SK-N-SH (cell line): ENCODE measurements around the gene SAMM50.

ENCODE experiments used
- CTCF ChIP-seq: fragments of 200-600 bp; sonication (generic); IDR thresholded peaks from 2 replicates; pipeline ENCODE4 v1.6.1; 2017; ENCODE audit warnings: antibody characterized with exemption, mild to moderate bottlenecking, moderate library complexity
- ELF1 ChIP-seq: IDR thresholded peaks from 2 replicates; pipeline ENCODE4 v1.4.0; 2012
- EZH2phosphoT487 ChIP-seq: fragments of 200-600 bp; sonication (generic); IDR thresholded peaks from 2 replicates; pipeline ENCODE4 v1.6.1; 2017; ENCODE audit warnings: low read depth, mixed run types, mild to moderate bottlenecking, antibody characterized with exemption, moderate library complexity, borderline replicate concordance
- GABPA ChIP-seq: IDR thresholded peaks from 2 replicates; pipeline ENCODE4 v1.4.0; 2012; ENCODE audit warnings: low read depth, mild to moderate bottlenecking
- POLR2AphosphoS5 ChIP-seq: IDR thresholded peaks from 2 replicates; pipeline ENCODE4 v1.6.1; 2012; ENCODE audit warnings: low read depth, low read length
- RXRA ChIP-seq: IDR thresholded peaks from 2 replicates; pipeline ENCODE4 v1.4.0; 2012; ENCODE audit warnings: low read depth, mild to moderate bottlenecking, borderline replicate concordance
- YY1 ChIP-seq: IDR thresholded peaks from 2 replicates; pipeline ENCODE4 v1.4.0; 2012; ENCODE audit warnings: low read depth, mild to moderate bottlenecking
- TF ChIP-seq, protein P1 (sequence below): IDR thresholded peaks from 2 replicates; pipeline ENCODE4 v1.4.0; 2012; ENCODE audit warnings: low read depth, borderline replicate concordance
- TF ChIP-seq, protein P2 (sequence below): IDR thresholded peaks from 2 replicates; pipeline ENCODE4 v1.4.0; 2012; ENCODE audit warnings: low read depth
- TF ChIP-seq, protein P3 (sequence below): fragments of 150-350 bp; IDR thresholded peaks from 2 replicates; pipeline ENCODE4 v1.6.1; 2017; ENCODE audit warnings: antibody characterized with exemption, low read length, low read depth, borderline replicate concordance

DNA sequence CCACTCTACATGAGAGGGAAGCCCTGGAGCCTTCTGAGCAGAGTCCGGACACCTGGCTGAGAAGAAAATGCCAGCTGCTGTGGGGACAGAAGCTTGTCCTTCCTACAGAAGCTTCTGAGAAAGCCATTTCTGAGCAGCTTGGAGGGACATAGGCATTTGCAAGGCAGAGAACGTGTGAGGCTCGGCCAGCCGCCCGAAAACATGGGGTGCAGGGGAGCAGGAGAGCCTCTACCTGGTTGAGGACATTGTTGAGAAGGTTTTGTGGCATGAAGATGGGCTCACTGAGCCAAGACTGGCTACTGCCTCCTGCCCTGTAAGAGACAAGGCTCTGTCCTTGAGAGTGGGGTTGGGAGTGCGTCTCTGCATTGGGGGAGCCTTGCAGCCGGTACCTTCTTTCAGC lies 25.3 kb downstream of the SAMM50 start:
- no peak for TF ChIP-seq CTCF
- TF ChIP-seq, protein P1, sequence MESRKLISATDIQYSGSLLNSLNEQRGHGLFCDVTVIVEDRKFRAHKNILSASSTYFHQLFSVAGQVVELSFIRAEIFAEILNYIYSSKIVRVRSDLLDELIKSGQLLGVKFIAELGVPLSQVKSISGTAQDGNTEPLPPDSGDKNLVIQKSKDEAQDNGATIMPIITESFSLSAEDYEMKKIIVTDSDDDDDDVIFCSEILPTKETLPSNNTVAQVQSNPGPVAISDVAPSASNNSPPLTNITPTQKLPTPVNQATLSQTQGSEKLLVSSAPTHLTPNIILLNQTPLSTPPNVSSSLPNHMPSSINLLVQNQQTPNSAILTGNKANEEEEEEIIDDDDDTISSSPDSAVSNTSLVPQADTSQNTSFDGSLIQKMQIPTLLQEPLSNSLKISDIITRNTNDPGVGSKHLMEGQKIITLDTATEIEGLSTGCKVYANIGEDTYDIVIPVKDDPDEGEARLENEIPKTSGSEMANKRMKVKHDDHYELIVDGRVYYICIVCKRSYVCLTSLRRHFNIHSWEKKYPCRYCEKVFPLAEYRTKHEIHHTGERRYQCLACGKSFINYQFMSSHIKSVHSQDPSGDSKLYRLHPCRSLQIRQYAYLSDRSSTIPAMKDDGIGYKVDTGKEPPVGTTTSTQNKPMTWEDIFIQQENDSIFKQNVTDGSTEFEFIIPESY = no peak
- TF ChIP-seq GABPA = no peak
- no peak for TF ChIP-seq POLR2AphosphoS5
- TF ChIP-seq, protein P2, sequence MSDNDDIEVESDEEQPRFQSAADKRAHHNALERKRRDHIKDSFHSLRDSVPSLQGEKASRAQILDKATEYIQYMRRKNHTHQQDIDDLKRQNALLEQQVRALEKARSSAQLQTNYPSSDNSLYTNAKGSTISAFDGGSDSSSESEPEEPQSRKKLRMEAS = no peak
- TF ChIP-seq, protein P3, sequence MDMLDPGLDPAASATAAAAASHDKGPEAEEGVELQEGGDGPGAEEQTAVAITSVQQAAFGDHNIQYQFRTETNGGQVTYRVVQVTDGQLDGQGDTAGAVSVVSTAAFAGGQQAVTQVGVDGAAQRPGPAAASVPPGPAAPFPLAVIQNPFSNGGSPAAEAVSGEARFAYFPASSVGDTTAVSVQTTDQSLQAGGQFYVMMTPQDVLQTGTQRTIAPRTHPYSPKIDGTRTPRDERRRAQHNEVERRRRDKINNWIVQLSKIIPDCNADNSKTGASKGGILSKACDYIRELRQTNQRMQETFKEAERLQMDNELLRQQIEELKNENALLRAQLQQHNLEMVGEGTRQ = no peak
- no peak for TF ChIP-seq EZH2phosphoT487
- no peak for TF ChIP-seq RXRA
- no peak for TF ChIP-seq ELF1
- no peak for TF ChIP-seq YY1
